H9 (cell line): ENCODE results near the gene DRD4. TPM values are rescaled to one million over a fixed set of nuclear protein-coding genes. Genes with fewer than 3 reads are reported as not detected.

Experiments used
- DNase-seq: peaks from one replicate; pipeline ENCODE4 v3.0.0-alpha.2; 2017
- H2AFZ ChIP-seq: one replicate; pipeline ENCODE4 v1.6.1; 2013; ENCODE audit warnings: mild to moderate bottlenecking, low read length, control low read depth, moderate library complexity
- H2AK5ac ChIP-seq: 2 replicates; pipeline ENCODE4 v1.6.1; 2013; ENCODE audit warnings: low read length, control low read depth, mixed read lengths; ENCODE audit not compliant: insufficient read length
- H2BK120ac ChIP-seq: one replicate; pipeline ENCODE4 v1.6.1; 2013; ENCODE audit warnings: low read depth, mild to moderate bottlenecking, low read length, control low read depth, inconsistent platforms; ENCODE audit not compliant: poor library complexity, severe bottlenecking
- H2BK12ac ChIP-seq: 2 replicates; pipeline ENCODE4 v1.6.1; 2013; ENCODE audit warnings: low read length, control low read depth, mixed read lengths, low read depth; ENCODE audit not compliant: insufficient read length
- H2BK15ac ChIP-seq: 2 replicates; pipeline ENCODE4 v1.6.1; 2013; ENCODE audit warnings: low read depth, low read length, control low read depth
- H2BK20ac ChIP-seq: one replicate; pipeline ENCODE4 v1.6.1; 2013; ENCODE audit warnings: low read depth, mild to moderate bottlenecking, low read length, control low read depth, inconsistent platforms; ENCODE audit not compliant: poor library complexity, severe bottlenecking
- H2BK5ac ChIP-seq: 2 replicates; pipeline ENCODE4 v1.6.1; 2013; ENCODE audit warnings: low read length, control low read depth, mixed read lengths; ENCODE audit not compliant: insufficient read length
- H3K14ac ChIP-seq: 2 replicates; pipeline ENCODE4 v1.6.1; 2013; ENCODE audit warnings: low read length, control low read depth; ENCODE audit not compliant: insufficient read depth
- H3K18ac ChIP-seq: 2 replicates; pipeline ENCODE4 v1.6.1; 2013; ENCODE audit warnings: low read depth, mild to moderate bottlenecking, mixed read lengths, low read length, control low read depth; ENCODE audit not compliant: insufficient read length
- H3K23ac ChIP-seq: 2 replicates; pipeline ENCODE4 v1.6.1; 2013; ENCODE audit warnings: low read length, control low read depth, mixed read lengths, low read depth; ENCODE audit not compliant: insufficient read length
- H3K23me2 ChIP-seq: 2 replicates; pipeline ENCODE4 v1.6.1; 2013; ENCODE audit warnings: low read depth, mild to moderate bottlenecking, mixed read lengths, low read length, control low read depth; ENCODE audit not compliant: insufficient read length, poor library complexity, severe bottlenecking
- H3K27ac ChIP-seq: 2 replicates; pipeline ENCODE4 v1.5.1; 2013; ENCODE audit warnings: low read length, control low read depth, mixed read lengths, low read depth; ENCODE audit not compliant: insufficient read length
- H3K27me3 ChIP-seq: 2 replicates; pipeline ENCODE4 v1.6.1; 2013; ENCODE audit warnings: low read length, control low read depth, inconsistent platforms; ENCODE audit not compliant: insufficient read depth
- H3K4ac ChIP-seq: 2 replicates; pipeline ENCODE4 v1.6.1; 2013; ENCODE audit warnings: low read depth, mild to moderate bottlenecking, control low read depth, inconsistent platforms, low read length, moderate library complexity
- H3K4me1 ChIP-seq: 2 replicates; pipeline ENCODE4 v1.6.1; 2013; ENCODE audit warnings: low read length, control low read depth, inconsistent platforms; ENCODE audit not compliant: insufficient read depth
- H3K4me2 ChIP-seq: 2 replicates; pipeline ENCODE4 v1.6.1; 2013; ENCODE audit warnings: low read length, control low read depth, mixed read lengths; ENCODE audit not compliant: insufficient read length, insufficient read depth
- H3K56ac ChIP-seq: 2 replicates; pipeline ENCODE4 v1.6.1; 2013; ENCODE audit warnings: low read depth, mild to moderate bottlenecking, mixed read lengths, low read length, control low read depth; ENCODE audit not compliant: insufficient read length
- H3K79me1 ChIP-seq: 2 replicates; pipeline ENCODE4 v1.6.1; 2013; ENCODE audit warnings: low read depth, mild to moderate bottlenecking, moderate library complexity, low read length, control low read depth, inconsistent platforms; ENCODE audit not compliant: insufficient read depth, poor library complexity, severe bottlenecking
- H3K79me2 ChIP-seq: 2 replicates; pipeline ENCODE4 v1.6.1; 2013; ENCODE audit warnings: low read length, control low read depth, inconsistent platforms; ENCODE audit not compliant: insufficient read depth
- H3K9ac ChIP-seq: 2 replicates; pipeline ENCODE4 v1.6.1; 2013; ENCODE audit warnings: low read length, control low read depth, mixed read lengths; ENCODE audit not compliant: insufficient read length; ENCODE audit errors: extremely low read depth
- H3K9me3 ChIP-seq: one replicate; pipeline ENCODE4 v1.6.1; 2013; ENCODE audit warnings: low read depth, low read length, inconsistent platforms; ENCODE audit not compliant: control insufficient read depth
- H3T11ph ChIP-seq: one replicate; pipeline ENCODE4 v1.6.1; 2013; ENCODE audit warnings: mild to moderate bottlenecking, low read length, control low read depth, inconsistent platforms
- H4K20me1 ChIP-seq: one replicate; pipeline ENCODE4 v1.6.1; 2013; ENCODE audit not compliant: control insufficient read depth, insufficient read length, insufficient read depth
- H4K5ac ChIP-seq: 2 replicates; pipeline ENCODE4 v1.6.1; 2013; ENCODE audit warnings: low read depth, mild to moderate bottlenecking, mixed read lengths, low read length, control low read depth; ENCODE audit not compliant: insufficient read length
- H4K8ac ChIP-seq: replicated peaks from 2 replicates; pipeline ENCODE4 v1.6.1; 2013; ENCODE audit warnings: low read length, control low read depth, mixed read lengths, low read depth; ENCODE audit not compliant: insufficient read length
- H4K91ac ChIP-seq: 2 replicates; pipeline ENCODE4 v1.6.1; 2013; ENCODE audit warnings: low read depth, mild to moderate bottlenecking, moderate library complexity, mixed read lengths, low read length, control low read depth; ENCODE audit not compliant: insufficient read length
- H3K27ac Mint-ChIP-seq, 3 experiments: 2 replicates in 2 of 3; 3 replicates in 1 of 3; pipeline ENCODE4 v1.8.0; 2020 to 2021; ENCODE audit warnings: mixed read lengths in 3 of 3, mild to moderate bottlenecking in 1 of 3, moderate library complexity in 1 of 3
- H3K27me3 Mint-ChIP-seq: 2 replicates; pipeline ENCODE4 v1.8.0; 2021; ENCODE audit warnings: low read depth, mild to moderate bottlenecking, moderate library complexity, mixed read lengths
- H3K36me3 Mint-ChIP-seq, 3 experiments: 2 replicates in 2 of 3; 3 replicates in 1 of 3; pipeline ENCODE4 v1.8.0; 2020 to 2021; ENCODE audit warnings: low read depth in 3 of 3, mixed read lengths in 3 of 3; ENCODE audit not compliant: insufficient read depth in 1 of 3
- H3K4me1 Mint-ChIP-seq, 2 experiments: 2 replicates each; pipeline ENCODE4 v1.8.0; 2020; ENCODE audit warnings: mixed read lengths in 2 of 2
- H3K4me3 Mint-ChIP-seq, 2 experiments: 2 replicates in 1 of 2; 3 replicates in 1 of 2; pipeline ENCODE4 v1.8.0; 2020 to 2021; ENCODE audit warnings: mild to moderate bottlenecking in 2 of 2, mixed read lengths in 2 of 2, moderate library complexity in 1 of 2
- H3K9me3 Mint-ChIP-seq, 2 experiments: 2 replicates in 1 of 2; 3 replicates in 1 of 2; pipeline ENCODE4 v1.8.0; 2020; ENCODE audit warnings: mild to moderate bottlenecking in 2 of 2, mixed read lengths in 2 of 2, moderate library complexity in 1 of 2
- WGBS: extraction: QIAGEN DNeasy Blood & Tissue Kit; methylation state at CpG from one replicate; pipeline ENCODE4 v1.1.7; 2013; ENCODE audit warnings: missing lambda C conversion rate, low lambda C conversion rate, mixed read lengths; ENCODE audit not compliant: insufficient read length; ENCODE audit errors: extremely low coverage; 5-methylcytosine and 5-hydroxymethylcytosine counted together
- total RNA-seq: library from RNA; stranded (reverse); gene quantifications from 2 replicates; pipeline ENCODE4 v1.2.1, GENCODE V29; 2021
- TF ChIP-seq, protein P1 (sequence below): fragments of 200-600 bp; sonication (generic); conservative IDR thresholded peaks from 3 replicates; pipeline ENCODE4 v1.8.0; 2021; ENCODE audit warnings: antibody characterized with exemption, mild to moderate bottlenecking

The DRD4 gene
- total RNA-seq, 1 experiment from 2014 or later, result 6.8 TPM

DNA sequence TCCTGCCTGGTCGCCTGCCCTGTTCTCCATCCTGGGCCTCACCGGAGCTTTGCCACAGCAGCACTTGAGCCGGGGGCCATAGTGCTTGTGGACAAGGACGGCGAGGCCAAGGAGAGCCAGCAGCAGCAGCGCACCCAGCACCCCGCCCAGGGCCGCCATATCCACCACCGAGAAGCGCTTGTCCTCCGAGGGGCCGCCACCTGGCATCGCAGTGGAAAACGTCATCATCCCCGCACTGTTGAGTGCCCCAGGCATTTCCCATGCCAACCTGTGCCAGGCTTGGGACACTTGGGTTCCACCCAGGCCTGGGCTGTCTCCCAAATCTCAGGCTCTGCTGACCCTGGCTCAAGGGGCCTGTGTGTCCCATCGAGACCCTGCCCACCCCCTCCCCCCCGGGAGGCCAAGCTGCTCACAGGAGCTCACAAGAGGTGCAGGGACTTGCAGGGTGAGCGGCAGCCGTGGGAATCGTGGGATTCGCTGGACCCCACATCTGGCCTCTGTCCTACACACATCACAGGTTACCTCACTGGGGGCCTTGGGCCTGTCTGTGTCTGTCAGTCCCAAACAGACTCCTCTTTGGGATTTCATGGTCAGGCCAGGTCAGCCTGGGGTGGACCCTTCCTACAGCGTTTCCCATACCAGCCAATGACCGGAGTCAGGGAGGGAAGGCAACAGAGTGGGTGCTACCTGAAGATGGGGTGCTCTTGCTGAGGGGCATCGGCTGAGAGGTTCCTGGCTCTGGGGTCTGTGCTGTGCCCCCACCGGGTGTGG is 19.0 kb upstream of the DRD4 start:
- TF ChIP-seq, protein P1, sequence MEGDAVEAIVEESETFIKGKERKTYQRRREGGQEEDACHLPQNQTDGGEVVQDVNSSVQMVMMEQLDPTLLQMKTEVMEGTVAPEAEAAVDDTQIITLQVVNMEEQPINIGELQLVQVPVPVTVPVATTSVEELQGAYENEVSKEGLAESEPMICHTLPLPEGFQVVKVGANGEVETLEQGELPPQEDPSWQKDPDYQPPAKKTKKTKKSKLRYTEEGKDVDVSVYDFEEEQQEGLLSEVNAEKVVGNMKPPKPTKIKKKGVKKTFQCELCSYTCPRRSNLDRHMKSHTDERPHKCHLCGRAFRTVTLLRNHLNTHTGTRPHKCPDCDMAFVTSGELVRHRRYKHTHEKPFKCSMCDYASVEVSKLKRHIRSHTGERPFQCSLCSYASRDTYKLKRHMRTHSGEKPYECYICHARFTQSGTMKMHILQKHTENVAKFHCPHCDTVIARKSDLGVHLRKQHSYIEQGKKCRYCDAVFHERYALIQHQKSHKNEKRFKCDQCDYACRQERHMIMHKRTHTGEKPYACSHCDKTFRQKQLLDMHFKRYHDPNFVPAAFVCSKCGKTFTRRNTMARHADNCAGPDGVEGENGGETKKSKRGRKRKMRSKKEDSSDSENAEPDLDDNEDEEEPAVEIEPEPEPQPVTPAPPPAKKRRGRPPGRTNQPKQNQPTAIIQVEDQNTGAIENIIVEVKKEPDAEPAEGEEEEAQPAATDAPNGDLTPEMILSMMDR, result no peak
- no peak overlapping the region for H3T11ph ChIP-seq

More for the DNA sequence above, 19.0 kb upstream of the DRD4 start:
- Histone ChIP-seq H4K5ac (no peak overlapping the region), H3K14ac (no peak overlapping the region), H2BK120ac (no peak overlapping the region), H3K9ac (no peak overlapping the region), H3K79me1 (no peaks in the 10 kb centered on the region), H2BK5ac (no peak overlapping the region), H4K8ac (no peak overlapping the region), H3K27ac (no peak overlapping the region), H3K4me2 (no peak overlapping the region), H2AFZ (no peak overlapping the region), H4K91ac (no peak overlapping the region), H2BK15ac (no peak overlapping the region), H3K23me2 (peaks cover 4% of the 10 kb centered on the region), H4K20me1 (no peaks in the 10 kb centered on the region), H3K4ac (no peak overlapping the region), H3K56ac (no peak overlapping the region), H3K9me3 (no peaks in the 10 kb centered on the region), H3K79me2 (no peaks in the 10 kb centered on the region), H3K23ac (no peak overlapping the region), H2BK12ac (no peak overlapping the region), H3K4me1 (no peaks in the 10 kb centered on the region), H2AK5ac (no peak overlapping the region), H2BK20ac (no peak overlapping the region), H3K18ac (no peak overlapping the region), H3K27me3 (no peaks in the 10 kb centered on the region)
- no peaks in the 10 kb centered on the region for H3K27me3 Mint-ChIP-seq
- no peak for DNase-seq
- WGBS, result no CpG with 5 or more reads among the region's 25 CpGs
- H3K36me3 Mint-ChIP-seq, result peaks cover 0 to 5% (median 0%) of the 10 kb centered on the region in 3 experiments; a peak in 2 of 7 replicates
- H3K9me3 Mint-ChIP-seq, result no peaks in the 10 kb centered on the region
- no peak overlapping the region for H3K4me3 Mint-ChIP-seq
- peaks cover 0 to 3% of the 10 kb centered on the region in 2 experiments; a peak in 2 of 4 replicates for H3K4me1 Mint-ChIP-seq
- H3K27ac Mint-ChIP-seq, result no peak overlapping the region; a peak in 1 of 7 replicates
